HG03354 (cell line): Measurements from ENCODE around the gene VEPH1.
"Not testable (repeated sequence)": the region's sequence is repeated elsewhere in the genome, so short reads cannot be mapped to it uniquely, and the experiment has no call there.

ENCODE experiments used
- ATAC-seq: cut with Tn5 transposase; IDR thresholded peaks from one replicate; pipeline ENCODE4 v1.9.1; 2021; ENCODE audit warnings: mild to moderate bottlenecking; ENCODE audit not compliant: unreplicated experiment, poor library complexity, severe bottlenecking

The VEPH1 gene

DNA sequence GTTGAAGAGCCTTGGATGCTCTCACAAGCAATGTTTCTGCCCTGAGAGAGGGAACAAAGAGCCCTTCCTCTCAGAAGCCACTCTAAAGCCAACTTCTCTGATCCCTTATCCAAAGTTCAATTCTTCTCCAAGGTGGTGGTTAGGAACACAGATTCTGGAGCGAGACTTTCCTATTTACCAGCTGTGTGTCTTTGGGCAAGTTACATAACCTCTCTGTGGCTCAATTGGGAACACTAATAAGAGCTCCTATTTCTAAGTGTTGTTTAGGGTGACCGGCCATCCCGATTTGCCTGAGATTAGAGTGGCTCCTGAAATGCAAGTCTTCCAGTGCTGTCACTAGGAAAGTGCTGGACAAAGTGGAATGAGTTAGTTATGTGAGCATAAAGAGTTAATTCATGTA is 175.4 kb downstream of the VEPH1 start:
- no peak for ATAC-seq

DNA sequence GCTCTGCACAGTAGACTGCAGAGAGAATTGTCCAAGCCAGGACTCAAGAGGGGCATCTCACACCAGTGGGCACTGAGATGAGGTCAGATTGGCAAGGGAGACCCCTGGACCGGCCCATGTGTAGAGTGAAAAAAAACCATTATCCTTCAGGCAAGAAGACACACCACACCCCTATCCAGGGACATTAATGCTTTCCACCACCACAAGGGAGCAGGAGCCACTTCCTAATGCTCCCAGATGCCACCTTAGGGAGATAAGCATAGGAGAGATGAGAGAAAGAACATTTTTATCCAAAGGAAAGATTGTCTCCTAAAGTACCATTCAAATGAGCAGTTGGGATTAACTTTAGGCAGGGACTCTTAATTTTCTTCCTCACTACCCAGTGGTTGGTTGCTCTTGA is 176.2 kb downstream of the VEPH1 start:
- ATAC-seq = no peak

DNA sequence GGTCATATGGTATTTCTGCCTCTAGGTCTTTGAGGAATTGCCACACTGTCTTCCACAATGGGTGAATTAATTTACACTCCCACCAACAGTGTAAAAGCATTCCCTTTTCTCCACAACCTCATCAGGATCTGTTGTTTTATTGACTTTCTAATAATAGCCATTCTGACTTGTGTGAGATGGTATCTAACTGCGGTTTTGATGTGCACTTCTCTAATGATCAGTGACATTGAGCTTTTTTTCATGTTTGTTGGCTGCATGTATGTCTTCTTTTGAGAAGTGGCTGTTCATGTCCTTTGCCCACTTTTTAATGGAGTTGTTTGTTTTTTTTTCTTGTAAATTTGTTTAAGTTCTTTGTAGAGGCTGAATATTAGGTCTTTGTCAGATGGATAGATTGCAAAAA is 178.3 kb downstream of the VEPH1 start:
- not testable (repeated sequence) for ATAC-seq

DNA sequence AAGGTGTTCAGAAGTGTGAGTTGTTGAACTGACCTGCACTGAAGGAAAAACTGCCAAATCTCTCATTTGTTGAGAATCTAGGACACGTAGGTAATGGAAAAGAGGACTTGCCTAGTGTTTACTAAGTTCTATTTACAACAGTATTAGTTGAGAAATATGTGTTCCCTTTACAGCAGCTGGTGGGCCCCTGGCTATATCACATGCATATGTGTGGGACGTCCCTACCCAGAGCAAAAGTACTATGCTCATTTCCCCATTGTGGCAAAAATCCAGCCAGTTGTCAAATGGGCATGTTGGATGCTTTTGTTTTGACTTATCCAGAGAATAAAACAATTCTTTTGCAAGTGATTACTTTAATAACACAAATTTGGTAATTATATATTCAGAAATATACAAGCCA is 179.9 kb downstream of the VEPH1 start:
- no peak for ATAC-seq

DNA sequence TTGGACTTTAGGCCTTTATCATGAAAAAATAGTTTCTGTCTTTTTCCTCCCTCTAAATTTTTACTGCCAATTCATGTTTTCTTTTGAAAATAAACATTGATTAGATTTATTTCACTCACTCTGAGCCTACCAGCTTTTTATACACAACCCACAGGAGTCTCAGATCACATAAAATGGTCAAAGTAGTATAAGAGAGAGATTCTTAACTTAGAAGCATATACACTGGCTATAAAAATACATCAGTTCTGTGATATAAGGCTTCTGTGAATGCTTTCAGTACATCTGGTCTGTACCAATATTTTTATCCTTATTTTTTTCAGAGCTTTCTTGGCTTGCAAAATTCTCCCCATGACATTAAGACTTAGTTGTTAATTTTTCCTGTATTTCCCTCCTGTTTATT is 183.5 kb downstream of the VEPH1 start:
- ATAC-seq = no peak

DNA sequence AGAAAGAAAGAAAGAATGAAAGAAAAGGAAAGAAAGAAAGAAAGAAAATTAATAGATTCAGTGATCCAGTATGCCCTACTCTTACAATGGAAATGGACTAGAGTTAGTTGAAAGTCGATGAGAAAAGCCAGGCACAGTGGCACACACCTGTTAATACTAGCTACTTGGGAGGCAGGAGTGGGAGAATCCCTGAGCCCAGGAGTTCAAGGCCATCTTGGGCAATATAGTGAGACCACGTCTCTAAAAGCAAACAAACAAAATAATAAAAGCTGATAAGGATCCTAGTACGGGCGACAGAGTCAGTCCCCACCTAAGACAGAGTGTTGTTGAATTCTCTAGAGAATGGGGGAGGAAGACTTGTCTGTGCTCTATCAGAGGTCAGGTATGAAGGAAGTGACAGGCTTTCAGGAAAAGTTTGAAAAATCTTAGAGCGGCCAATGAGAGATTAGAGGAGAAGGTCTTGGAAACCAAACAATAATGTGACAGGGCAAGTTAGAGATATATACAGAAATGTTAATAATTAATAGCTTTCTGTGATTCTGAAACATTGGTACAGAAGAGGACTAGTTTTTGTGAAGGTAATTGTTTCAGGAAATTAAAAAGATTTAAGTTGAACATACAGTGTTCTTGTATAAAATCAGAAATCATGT is 184.5 kb downstream of the VEPH1 start:
- no peak for ATAC-seq

DNA sequence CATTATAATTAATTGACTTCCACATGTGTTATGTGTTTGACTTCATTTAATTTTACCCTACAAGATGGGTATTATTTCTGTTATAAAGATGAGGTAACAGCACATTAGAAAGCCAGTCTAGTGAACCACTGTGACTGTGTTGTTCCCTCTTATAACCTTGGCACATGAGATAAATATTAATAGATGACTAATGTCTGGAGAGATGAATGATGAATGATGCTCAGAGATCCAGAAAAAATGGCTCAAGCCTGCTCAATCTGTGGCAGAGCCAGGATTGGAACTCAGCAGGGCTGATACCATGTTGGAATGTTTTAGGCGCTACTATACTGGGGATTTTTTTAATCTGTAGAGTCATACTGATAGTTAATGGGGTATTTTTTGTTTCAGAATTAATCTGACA is 185.3 kb downstream of the VEPH1 start:
- no peak for ATAC-seq

DNA sequence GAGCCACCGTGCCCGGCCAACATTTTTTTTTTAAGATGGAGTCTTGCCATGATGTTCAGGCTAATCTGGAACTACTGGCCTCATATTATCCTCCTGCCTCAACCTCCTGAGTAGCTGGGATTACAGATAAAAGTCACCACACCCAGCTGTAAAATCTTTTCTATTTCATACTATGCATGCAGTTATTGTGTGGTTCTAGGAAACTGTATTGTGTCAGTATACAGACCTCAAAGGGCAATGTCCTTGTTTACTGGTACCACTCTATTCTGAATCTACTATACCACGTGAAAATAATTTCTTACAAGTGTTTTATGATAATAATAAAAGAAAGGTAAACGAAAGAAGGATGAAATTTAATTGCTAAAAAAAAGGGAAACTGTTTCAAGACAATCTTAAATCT is 190.0 kb downstream of the VEPH1 start:
- ATAC-seq = no peak

DNA sequence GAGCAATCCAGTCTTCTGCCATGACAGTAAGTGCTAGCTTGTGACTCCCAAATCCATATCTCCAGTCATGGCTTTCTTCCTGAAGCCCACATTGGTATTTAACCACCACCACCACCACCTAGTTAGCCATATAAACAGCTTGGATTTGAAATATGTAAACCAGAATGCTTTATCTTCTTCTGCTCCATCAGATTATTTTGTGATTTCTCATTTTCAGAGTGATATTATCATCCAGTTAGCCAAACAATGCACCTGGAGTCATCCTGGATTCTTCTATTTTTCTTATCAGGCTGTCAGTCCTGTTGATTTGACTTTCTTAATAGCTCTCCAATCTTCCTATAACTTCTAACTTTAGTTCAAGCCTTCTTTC is 190.9 kb downstream of the VEPH1 start:
- no peak for ATAC-seq

DNA sequence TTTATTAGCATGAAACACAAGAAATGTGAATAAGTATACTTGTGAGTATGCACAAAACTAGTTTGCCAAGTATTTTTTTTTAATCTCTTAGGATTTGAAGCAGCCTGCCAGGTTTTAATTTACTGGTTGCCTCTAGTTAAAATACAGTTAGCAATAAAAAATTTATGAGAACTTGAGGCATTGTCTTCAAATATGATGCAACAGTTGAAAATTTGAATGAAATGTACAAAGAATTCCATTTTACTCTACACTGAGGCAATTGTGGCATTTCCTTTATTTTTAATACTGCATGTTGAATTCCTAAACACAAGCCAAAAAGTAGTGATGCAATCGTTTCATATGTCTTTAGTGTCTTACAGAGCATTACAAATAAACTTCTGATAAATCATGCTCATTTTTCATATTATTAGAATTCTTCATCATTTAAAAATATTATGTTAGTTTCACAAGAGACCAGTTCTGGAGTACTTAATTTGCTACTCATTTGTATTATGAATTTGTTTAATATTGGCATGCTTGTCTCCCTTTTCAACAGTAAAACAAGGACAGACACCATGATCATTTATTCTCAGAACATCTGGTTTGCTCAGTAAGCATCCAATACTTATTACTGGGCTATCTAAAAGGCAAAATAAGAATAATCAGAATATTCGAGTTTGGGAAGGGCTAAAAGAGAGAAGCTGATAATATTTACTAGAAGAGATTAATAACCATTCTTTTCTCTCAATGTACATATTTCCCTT is 191.4 kb downstream of the VEPH1 start:
- no peak for ATAC-seq

DNA sequence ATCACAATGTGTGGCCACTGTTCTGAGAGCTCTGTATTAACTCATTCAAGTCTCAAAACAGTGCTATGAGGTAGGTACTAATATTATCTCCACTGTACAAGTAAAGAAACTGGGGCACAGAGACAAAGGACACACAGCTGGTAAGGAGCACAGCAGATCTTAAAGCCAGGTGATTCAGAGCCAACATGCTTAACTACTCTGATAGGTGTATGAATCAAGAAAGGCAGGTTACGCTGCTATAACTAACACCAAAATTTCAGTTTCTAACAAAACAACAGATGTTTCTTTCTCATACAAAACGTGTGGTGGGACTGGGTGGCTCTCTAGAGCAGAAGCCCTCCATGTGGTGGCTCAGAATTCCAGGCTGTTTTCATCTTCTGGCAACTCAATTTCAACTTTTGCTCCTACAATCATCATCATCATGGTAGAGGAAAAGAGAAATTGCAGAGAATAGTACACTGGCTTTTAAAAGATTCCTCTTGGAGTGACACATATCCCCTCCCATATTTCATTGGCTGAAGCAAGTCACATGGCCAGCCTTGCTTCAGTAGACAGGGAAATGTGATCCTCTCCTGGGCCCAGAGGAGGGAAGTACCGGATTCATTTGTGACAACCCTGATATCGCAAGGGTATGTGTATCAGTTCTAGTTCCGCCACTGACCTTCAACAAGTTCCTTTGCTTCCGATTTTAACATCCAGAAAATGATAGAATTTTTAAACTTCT is 192.7 kb downstream of the VEPH1 start:
- peak; percentile 80 for ATAC-seq

DNA sequence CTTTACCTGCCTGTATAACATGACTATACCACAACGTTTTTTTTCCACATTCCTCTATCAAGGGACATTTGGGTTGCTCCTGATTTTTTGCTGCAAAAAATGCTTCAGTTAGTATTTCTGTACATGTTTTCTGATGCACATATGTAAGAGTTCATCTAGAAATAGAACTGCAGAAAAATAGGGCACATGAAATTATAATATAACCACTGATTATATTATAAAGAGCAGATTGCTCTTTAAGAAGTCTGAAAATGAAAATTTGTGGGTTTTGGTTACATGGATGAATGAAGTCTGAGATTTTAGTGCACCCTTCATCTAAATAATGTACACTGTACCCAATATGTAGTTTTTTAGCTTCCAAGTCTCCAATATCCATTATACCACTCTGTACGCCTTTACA is 196.7 kb downstream of the VEPH1 start:
- ATAC-seq = no peak

DNA sequence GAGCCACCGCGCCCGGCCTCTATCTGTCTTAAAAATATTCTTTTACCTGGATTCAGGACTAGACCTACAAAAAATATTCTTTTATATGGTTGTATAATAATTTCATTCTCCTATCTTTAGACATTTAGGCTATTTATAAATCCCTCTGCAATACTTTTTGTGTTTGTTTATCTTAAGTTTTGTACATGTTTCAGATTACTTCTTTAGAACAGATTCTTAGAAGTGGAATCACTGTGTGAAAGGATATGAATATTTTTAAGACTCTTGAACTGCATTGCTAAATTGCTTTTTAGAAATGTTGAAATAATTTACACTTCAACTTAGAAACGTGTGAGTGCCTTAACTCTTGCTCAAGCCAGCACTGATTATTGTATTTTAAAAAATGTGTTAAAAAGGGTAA is 197.8 kb downstream of the VEPH1 start:
- no peak for ATAC-seq

DNA sequence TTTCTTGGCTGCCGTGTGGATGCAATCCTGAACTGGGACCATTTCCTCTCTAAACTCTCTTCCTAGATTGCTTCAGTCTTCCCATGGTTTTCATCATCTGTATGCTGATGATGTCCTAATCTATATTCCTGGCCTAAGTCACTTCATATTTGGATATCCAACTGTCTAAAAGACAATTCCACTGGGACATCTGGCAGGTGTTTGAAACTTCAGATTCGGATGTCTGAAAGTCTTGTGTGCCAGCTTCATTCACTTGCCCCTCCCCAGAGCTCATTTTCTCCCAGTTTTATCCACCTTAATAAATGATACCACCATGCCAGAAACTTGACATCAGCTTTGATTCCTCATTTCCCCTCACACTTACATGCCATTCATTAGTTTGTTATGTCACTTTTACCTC is 201.5 kb downstream of the VEPH1 start:
- no peak for ATAC-seq

DNA sequence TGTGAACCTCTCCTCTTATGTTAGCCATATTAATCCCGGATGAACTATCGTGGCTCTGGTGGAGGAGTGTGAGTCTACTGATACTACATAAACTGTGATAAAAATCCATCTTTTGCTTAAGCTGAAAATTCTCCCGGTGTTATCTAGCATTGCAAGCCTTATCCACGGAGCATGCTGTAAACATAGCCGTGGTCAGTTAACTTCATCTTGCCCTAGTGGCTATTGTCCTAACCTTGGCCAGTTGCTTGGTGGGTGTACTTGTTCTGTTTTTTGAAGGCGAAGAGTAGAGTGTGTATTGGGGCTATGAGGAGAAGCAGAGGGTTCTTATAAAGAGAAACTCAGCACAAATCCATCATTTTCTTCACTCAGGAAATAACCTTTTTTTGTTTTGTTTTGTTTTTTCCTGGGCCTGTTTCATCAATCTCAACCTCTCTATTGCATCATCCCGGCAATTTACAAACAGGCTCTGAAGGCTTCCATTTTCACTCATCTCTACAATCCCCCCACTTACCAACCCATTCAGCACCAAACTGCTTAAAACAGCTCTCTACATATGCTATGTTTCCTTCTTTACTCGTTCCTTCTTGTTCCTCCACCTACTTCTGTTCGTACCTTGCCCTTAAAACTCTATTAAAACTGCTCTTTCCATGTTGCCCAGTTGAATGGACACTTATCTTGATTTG is 202.1 kb downstream of the VEPH1 start:
- ATAC-seq = no peak

DNA sequence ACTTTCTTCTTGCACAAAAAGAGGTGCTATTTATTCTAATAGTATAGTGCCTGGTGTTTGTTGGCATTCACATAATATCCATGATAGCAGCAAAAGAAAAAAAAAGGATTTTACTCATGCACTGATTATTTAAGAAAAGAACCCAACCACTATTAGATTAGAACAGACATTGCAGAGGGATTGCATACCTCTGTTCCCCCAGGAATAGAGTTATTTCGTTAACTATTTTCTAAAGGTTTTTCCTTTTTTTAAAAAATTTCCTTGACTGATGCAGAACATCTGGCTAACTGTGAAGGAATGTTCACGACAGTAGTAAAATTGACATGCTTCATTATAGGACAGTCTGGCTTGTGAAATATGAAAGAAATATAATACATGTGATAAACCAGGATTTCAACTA is 203.1 kb downstream of the VEPH1 start:
- no peak for ATAC-seq

DNA sequence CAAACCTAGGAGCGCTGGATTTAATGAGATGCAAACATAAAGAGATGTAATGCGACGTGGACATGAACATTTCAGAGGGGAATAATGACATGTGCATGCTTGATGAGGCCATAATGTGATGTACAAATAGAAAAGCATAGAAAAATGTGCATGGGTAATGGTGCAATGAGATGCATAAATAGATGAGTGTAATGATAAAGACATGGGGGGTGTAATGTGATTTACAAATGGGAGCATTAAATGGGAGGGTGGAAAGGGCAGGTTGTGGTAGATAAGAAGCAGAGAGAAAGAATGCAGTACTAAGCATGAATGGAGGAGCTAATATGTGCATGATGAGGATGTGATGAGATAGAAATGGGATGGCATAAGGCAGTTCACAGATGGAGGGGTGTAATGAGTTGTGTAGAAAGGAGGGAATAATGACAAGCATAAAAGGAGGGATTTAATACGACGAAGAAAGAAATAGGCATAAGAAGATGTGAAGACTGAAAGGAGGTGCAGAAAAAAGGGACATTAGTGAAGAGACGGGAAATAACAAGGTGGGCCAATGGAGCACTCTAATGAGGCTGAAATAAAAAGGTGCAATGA is 205.8 kb downstream of the VEPH1 start:
- no peak for ATAC-seq

DNA sequence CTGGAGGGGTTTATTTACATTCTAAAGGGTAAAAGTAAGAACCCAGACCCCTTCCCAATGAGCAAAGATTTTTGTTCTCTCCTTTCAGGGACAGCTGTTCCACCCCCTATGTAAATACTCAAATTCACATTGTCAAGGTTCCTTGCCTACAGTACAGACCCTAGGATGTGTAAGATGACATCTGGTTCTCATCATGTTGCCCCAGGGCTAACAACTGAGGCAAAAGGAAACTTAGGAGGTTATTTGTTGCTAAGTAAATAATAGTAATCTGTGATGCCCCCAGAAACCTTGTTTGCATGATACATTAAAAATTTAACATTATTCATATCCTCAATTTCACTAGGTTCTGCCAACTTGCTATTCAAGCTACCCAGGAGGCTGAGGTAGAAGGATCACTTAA is 208.3 kb downstream of the VEPH1 start:
- ATAC-seq = no peak

DNA sequence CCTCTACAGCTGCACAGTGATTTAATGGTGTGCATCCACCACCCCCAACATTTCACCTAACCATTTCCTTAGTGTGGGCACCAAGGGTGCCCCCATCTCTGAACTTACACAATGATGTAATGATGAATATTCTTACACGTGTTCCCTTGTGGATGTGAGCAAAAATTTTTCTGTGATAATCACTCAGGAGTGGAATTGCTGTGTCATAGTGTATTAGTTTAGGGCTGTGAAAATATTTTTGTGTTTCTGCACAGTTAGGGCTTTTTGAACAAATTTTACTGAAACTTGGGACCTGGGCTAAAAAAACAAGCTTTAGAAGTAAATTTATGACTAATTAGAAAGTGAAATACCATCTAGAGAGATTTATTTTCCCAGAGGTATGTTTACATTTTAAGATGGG is 208.7 kb downstream of the VEPH1 start:
- no peak for ATAC-seq

DNA sequence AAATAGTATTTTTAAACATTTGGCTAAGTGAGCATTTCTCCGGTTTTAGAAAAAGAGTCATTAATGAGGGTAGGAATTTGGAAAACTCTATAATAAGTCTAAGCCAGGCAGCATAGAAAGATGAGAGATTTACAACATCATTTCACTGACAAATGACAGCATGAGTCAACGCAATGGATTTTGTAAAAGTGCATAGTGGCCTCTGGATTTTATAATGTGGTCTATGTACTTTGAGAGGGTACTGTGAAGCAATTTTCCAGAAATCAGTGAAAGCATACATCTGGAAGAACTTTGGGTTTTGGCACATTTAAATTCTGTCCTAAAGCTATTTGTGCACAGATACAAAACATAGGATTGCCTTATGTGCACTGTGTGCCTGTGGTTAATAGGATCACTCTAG is 212.4 kb downstream of the VEPH1 start:
- ATAC-seq = no peak
